Putamen (tissue), 1 donor: ENCODE results near the gene SIPA1.

Experiments used
- DNase-seq: peaks from one replicate; pipeline ENCODE4 v3.0.0-alpha.2; 2016; ENCODE audit warnings: low spot score

The SIPA1 gene

DNA sequence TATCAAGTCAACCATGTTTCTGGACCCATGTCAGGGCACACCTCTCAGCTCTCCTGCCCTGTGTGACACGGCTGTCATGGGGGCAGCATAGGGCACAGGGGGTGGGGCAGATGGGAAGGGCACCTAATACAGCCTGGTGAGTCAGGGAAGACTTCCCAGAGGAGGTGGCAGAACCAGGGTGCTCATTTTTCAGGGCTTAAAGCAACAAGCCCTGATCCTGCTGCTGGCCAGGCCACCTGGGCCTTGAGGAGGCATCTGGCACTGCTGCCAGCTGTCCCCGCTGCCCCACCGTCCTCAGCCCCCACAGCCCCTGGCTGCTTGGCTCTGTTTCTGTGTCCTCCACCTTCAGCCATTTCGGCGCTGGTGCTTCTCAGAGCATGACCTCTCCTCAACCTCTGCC, 28.2 kb upstream of the SIPA1 start:
- DNase-seq = no peak

DNA sequence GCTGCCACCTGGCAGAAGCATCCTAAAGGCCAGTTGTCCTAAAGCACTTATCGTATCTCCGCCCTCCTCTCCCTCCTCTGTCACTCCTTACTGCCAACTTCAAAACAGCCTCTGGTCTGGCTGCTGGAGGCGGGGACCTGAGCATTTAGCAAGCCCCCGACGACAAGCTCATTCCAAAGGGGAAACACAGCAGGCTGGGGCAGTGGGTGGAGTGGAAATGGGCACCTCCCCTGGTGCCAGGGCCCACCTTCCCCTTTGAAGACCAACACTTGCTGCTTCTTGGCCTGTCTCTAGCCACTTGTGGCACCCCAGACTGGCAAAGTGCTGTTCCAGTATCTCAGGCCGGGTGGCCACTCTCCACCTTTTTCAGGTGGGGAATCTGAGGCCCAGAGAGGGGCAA, 27.5 kb upstream of the SIPA1 start:
- no peak for DNase-seq

DNA sequence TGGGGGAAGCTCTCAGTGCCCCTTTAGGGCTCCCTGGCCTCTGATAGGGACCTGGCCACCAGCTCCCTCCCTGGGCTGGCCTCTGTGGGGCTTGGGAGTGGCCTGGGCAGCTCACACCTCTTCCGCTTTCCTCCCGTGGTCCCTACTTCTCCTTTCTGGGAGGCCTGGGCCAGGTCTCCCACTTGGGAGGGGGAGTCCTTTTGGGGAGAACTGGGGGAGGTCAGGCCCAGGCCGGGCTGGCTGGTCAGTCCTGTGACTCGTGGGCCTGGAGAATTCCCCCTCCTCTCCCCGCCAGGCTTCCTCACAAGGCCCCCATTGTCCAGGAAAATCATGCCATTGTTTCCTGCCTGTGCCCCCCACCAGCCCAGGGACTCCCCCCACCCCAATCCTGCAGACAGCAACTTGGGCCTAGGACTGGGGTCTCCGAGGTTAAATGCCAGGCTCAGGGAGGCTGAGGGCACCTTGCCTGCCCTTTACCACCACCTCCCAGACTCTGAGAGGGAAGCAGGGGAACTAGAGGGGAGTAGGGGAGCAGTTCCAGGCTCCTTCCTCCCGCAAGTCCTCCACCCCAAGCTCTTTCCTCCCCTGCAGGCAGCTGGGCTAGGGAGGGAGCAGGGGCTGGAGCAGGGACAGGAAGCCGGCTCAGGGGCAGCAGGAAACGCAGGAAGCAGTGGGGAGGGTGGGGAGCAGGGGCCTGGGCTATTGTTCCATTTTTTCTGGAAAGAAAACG, 26.7 kb upstream of the SIPA1 start:
- peak; percentile 92 for DNase-seq

DNA sequence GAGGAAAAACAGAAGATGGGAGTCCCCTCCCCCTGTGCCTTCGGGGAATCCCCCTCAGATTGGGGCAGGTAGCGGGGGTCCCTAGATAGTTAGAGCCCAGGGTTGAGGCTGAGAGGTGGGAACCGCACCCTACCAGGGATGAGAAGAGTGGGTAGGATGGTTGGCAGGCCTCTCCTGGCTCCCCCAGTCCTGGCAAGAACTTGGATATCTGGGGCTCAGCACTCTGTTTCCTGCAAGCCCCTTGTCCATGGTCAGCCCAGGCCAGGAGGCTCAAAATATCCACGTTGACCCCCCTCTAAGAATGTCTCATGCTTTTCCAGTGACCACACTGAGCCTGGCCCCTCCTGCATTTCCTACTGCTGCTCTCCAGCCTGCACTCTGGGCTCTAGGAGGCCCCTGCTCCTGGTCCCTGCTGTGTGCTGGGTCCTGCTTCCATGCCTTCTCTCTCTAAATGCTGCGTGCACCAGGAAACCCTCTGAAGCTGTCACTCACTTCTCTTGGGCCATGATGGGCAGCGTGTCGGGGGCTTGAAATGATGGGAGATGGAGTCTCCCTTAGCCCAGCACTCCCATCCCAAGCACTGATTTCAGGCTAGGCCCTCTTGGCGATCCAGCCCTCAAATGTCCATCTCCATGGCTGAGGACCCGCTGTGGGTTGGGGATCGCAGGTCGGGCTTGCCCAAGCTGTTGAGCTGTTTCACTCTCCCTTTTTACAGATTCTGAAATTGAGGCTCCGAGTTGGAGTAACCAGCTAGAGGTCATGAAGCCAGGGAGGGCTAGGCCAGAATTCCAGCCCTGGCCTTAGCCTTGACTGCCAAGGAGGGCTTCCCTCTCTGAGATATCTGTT, 25.9 kb upstream of the SIPA1 start:
- DNase-seq = no peak

DNA sequence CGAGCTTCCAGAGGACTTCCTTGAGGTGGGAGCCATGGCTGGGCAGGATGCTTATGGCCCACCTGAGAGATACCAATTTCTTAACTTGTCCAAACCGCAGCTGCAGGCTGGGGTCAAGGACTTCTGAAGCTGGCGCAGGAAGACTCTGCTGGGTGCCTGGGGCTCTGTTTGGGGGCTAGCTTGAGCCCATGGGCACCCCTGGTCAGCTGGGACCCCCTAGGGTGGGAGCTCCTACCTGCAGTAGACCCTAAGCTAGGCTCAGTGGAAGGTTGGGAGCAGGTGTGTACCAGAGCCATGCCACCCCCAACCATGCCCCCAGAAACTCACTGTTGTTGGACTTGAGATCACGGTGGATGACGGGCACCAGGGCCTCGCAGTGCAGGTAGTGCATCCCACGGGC, 25.2 kb upstream of the SIPA1 start:
- no peak for DNase-seq

DNA sequence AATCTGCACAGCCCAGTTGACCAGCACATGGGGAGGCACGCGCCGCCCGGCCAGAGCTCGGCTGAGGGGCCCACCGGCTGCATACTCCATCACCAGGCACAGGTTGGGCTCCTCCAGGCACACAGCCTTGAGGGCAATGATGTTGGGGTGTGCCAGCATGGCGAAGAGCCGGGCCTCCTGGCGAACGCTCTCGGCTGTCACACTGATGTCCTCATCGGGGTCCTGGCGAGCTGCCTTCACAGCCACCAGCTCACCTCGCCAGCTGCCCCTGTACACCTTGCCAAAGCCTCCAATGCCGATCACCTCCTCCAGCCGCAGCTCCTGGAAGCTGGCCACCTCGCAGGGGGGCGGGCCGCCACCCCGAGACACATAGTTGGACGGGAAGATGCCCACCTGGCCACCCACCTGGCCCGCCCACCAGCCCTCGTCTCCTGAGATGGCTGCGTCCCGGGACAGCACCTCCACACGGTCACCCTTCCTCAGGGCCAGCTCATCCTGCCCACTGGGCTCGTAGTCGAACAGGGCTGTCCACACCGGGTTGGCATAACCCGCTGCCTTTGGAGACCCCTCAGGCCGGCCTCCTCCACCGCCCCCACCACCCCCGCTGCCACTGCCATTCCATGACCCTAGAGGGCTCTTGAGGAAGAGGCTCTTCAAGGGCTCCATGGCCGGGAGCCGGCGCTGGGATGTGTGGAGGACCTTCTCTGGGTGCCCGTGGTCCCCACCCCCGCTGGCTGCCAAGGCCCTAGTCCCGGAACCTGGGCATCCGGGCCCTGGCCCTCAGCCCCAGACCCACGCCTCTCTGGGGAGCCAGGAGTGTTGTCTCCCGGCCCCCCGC, 24.6 kb upstream of the SIPA1 start:
- DNase-seq = no peak

DNA sequence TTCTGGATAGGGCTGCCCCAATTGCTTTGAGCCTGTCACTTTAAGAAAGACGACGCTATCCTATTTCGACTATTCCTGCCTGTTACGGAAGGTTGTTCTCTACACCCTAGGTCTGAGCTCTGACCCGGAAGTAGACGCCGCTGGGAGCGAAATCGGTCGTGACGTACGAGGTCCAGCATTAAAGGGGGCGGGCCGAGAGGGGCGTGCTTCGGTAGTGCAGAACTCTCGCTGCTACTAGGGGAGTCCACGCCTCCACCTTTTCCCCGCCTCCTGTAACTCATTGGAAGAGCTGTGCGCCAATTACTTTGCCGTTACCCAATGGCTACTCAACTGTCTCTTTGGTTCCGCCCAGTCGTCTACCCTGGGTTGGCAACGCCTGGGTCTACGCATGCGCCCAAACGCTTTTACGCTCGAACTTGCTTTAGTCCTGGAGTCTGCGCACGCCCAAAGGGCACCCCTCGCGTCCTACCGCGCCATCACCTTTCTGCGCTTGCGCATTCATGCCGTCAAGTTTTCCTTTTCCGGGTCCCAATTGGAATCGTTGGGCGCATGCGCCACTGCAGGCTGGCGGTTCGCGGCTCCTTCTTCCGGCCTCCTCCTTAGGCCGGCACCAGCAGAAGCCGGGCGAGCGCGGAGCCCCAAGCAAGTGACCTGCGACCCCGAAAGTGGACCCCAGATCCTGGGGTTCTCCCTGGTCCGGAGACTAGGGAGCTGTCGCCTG, 22.5 kb upstream of the SIPA1 start, which contains the start of gene PCNX3:
Gene PCNX3, plus strand, starts transcription at position 548 of the 721 bp plus-strand sequence. CDS start 536 bp downstream, outside the sequence.
- DNase-seq = peak; percentile 100

DNA sequence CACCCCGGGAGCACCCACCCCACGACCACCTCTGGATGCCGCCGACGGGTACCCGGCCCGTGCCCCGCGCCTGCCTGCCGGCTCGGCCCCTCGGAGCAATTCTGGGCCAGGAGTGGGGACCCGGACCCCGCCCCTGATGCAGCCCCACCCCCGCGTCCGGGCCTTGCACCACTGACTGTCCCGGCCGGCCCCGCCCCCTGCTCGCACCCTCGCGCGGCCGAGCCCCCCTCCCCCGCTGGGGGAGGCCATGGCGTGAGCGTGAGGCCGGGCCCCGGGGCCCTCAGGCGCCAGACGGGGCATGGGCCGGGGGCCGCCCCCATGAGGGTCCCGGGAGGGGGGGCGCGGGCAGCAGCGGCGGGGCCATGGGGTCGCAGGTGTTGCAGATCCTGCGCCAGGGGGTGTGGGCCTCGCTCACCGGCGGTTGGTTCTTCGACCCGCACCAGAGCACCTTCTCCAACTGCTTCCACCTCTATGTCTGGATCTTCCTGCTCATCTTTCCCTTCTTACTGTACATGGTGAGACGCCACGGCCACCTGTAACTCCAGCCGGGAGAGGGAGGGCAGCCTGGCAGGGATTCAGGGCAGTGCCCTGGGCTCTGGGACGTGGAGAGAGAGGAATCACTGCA, 21.8 kb upstream of the SIPA1 start:
- DNase-seq = no peak

DNA sequence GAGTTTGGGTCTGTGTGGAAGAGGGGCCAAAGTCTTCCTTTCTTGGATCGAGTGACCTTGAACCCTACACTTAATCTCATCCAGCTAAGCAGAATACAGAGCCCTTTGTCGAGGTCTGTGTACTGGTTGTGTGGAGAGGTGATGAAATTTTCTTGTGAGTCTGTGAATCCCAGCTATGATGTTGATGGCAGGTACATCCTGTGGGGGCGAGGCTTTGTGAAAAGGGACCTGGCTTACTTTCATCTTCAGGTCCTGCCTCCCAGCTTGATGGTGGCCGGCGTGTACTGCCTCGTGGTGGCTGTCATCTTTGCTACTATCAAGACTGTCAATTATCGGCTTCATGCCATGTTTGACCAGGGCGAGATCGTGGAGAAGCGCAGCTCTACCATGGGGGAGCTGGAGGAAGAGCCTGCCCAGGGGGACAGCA, 21.3 kb upstream of the SIPA1 start:
- DNase-seq = no peak

DNA sequence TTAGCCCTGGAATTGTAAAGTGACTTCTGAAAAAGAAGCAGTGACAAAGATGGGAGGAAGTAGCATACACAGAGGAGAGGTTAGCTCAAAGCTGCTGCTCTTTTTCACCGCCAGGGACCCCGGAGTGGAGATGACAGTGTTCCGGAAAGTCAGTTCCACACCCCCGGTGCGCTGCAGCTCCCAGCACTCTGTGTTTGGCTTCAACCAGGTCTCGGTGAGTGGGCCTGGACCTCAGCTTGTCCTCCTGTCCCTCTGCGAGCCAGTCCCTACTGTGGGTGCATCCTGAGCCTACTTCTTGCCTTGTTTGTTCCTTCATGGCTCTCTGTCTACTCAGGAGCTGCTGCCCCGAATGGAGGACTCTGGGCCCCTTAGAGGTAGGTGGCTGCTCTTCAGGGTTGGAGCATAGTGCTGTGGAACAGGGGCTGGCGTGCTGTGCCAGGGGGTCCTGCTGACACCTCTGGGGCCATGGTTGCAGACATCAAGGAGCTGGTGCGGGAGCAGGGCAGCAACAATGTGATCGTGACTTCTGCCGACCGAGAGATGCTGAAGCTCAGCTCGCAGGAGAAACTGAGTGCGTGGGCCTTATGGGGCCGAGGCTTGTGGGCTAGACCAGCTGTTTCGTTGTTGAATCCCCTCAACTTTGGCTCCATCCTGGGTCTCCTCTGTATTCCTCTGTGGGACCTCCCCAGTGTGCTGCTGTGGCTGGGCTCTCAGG, 20.6 kb upstream of the SIPA1 start:
- no peak for DNase-seq

DNA sequence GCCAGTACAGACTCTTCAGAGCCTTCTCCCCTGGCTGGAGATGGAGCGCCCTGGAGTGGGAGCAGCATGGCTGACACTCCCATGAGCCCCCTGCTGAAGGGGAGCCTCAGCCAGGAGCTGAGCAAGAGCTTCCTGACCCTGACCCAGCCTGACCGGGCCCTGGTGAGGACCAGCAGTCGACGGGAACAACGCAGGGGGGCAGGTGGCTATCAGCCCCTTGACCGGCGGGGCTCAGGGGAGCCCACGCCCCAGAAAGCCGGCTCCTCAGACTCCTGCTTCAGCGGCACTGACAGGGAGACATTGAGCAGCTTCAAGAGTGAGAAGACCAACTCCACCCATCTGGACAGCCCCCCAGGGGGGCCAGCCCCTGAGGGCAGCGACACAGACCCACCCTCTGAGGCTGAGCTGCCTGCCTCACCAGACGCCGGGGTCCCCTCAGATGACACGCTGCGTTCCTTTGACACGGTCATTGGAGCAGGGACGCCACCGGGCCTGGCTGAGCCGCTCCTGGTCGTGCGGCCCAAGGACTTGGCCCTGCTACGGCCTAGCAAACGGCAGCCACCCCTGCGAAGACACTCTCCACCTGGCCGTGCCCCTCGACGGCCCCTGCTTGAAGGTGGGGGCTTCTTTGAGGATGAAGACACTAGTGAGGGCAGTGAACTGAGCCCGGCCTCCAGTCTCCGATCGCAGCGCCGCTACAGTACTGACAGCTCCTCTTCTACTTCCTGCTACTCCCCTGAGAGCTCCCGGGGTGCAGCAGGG, 19.7 kb upstream of the SIPA1 start:
- no peak for DNase-seq

DNA sequence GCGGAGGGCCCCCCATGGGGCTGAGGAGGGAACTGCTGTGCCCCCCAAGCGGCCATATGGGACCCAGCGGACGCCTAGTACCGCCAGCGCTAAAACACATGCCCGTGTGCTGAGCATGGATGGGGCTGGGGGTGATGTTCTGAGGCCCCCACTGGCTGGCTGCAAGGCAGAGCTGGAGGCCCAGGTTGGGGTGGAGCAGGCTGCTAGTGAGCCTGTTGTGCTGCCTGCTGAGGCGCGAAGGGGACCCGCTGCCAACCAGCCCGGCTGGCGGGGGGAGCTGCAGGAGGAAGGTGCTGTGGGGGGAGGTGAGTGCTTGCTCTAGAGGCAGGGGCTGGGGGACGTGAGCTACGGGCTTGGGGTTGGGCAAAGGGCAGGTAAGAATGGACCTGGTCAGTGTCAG, 19.1 kb upstream of the SIPA1 start:
- DNase-seq = no peak

DNA sequence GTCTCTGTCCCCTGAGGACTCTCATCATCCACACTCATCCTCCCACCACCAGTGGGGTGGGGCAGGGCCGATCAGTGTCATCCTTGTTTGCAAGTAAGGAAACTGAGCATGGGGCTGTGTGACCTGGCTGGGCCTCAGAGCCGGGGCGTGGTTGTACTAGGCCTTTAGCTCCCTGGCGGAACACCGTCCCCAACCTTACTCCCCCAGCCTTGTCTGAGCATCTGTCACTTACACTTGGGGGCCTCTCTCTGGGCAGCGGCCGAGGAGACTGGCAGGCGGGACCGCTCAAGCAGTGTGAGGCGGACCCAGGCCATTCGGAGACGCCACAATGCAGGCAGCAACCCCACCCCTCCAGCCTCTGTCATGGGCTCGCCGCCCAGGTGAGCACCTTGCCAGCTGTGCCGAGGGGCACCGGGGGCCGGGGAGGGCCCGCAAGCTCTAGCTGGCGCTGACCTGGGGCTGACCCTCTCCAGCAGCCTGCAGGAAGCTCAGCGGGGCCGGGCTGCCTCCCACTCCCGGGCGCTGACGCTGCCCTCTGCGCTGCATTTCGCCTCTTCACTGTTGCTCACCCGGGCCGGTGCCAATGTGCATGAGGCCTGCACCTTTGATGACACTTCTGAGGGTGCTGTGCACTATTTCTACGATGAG, 18.5 kb upstream of the SIPA1 start:
- DNase-seq = no peak

DNA sequence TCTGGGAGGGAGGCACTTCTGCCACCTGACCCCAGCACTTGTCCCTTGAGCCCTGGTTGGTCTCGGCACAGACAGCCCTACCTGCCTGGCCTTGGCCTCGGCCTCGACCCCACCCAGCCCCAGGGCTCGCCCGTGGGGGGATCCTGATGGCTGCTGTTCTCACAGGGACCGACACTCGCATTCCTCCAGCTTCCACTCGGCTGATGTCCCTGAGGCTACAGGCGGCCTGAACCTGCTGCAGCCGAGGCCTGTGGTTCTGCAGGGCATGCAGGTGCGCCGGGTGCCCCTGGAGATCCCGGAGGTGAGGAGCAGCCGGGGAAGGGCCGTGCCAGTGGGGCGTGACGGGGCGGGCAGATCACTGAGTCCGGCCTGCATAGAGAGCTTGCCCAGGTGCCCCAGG, 17.2 kb upstream of the SIPA1 start:
- DNase-seq = no peak

DNA sequence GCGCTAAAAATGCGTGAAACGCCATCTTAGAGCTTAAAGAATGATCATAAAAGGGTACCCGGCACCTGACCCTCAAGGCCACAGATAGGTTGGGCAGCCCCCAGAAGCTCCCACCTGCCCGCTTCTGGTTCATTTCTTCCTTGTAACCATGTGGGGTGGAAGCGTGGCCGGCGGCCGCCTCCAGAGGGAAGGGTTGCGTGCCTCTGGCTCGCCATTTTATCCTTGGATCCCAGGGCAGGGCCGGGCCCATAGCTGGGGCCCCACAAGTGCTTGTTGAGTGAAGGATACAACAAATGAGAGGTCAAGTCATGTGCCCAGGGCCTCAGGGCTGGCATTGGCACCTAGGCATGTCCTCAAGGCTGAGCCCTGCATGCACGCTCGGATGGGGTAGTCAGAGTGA, 16.4 kb upstream of the SIPA1 start:
- DNase-seq = no peak

DNA sequence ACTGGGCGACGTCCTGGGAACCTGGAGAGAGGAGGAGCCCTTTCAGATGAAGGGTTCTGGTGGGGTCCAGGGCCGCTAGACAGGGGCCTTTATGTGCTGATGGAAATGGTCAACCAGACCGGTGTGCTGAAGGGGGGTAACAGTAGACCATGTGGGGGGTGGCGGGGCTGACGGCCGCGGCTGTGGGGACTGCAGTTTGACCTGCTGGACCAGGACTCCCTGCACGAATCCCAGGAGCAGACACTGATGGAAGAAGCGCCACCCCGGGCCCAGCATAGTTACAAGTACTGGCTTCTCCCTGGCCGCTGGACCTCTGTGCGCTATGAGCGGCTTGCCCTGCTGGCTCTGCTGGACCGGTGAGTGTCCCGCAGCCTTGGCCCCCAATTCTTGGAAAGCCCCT, 15.9 kb upstream of the SIPA1 start:
- DNase-seq = no peak

DNA sequence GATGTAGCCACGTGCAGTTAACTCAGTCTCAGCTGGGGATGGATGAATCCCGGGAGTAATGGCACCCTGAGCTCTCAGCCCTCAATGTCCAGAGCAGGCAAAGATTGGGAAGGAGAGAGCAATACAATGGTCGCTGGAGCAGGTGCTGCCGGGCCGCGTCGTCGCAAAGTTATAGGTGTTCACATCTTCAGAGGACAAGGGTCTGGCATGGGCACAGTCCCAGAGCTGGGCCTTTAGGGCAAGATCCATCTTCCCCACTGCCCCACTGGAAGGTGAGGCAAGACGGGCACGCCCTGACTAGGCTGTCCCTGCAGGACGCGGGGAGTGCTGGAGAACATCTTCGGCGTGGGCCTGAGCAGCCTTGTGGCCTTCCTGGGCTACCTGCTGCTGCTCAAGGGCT, 14.7 kb upstream of the SIPA1 start:
- no peak for DNase-seq

DNA sequence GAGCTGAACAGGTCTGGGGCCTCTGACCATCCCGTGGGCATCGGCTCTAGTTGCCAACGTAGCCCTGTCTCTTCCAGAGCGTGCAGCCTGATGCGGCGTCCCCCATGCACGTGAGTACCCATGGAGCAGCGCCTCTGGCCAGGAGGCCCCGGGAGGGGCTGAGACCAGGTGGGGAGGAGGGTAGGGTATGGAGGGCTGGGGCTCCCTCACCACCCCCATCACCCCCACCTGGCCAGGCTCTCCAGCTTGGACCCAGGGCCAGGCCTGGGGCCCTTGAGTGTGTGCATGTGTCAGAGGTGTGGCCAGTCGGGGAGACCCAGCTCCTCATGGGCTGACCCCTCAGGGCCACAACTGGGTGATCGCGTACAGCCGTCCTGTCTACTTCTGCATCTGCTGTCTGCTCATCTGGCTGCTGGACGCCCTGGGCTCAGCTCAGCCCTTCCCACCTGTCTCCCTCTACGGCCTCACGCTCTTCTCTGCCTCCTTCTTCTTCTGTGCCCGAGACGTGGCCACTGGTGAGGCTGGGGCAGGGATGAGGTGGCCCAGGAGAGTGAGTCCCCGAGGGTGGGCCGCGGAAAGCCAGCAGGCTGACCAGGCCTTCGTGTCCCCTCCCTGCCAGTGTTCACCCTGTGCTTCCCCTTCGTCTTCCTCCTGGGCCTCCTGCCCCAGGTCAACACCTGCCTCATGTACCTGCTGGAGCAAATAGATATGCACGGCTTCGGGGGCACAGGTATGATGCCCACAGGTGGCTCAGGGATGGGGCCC, 13.9 kb upstream of the SIPA1 start:
- no peak for DNase-seq
